Chondrocyte (in vitro differentiated cells): ENCODE measurements around the gene CARHSP1. TPM values are rescaled to one million over a fixed set of nuclear protein-coding genes. Genes with fewer than 3 reads are reported as not detected.

ENCODE experiments used
- DNase-seq: peaks from one replicate; pipeline ENCODE4 v3.0.0; 2021; ENCODE audit warnings: mixed read lengths, low spot score
- H3K27ac Mint-ChIP-seq: one replicate; pipeline ENCODE4 v1.8.0; 2021; ENCODE audit warnings: mild to moderate bottlenecking, moderate library complexity, mixed read lengths; ENCODE audit not compliant: unreplicated experiment
- H3K27me3 Mint-ChIP-seq: 2 replicates; pipeline ENCODE4 v1.8.0; 2021; ENCODE audit warnings: low read depth, mixed read lengths
- H3K36me3 Mint-ChIP-seq: 2 replicates; pipeline ENCODE4 v1.8.0; 2021; ENCODE audit warnings: low read depth, mixed read lengths
- H3K4me1 Mint-ChIP-seq: 2 replicates; pipeline ENCODE4 v1.8.0; 2021; ENCODE audit warnings: low read depth, mild to moderate bottlenecking, mixed read lengths
- H3K4me3 Mint-ChIP-seq: one replicate; pipeline ENCODE4 v1.8.0; 2021; ENCODE audit warnings: mild to moderate bottlenecking, moderate library complexity, mixed read lengths; ENCODE audit not compliant: unreplicated experiment
- H3K9me3 Mint-ChIP-seq: 2 replicates; pipeline ENCODE4 v1.8.0; 2021; ENCODE audit warnings: low read depth, mixed read lengths
- CTCF ChIP-seq: fragments of 200-600 bp; sonication (generic); IDR thresholded peaks from 2 replicates; pipeline ENCODE4 v1.5.0; 2021; ENCODE audit warnings: antibody characterized with exemption, mild to moderate bottlenecking, moderate library complexity
- total RNA-seq: library from RNA; stranded (reverse); gene quantifications from 3 replicates; pipeline ENCODE4 v1.2.1, GENCODE V29; 2021

CARHSP1 gene
- total RNA-seq, 1 donor from 2014 or later = 57.4 TPM

- Mint-ChIP-seq H3K27me3 (no peaks in the 10 kb centered on the region), H3K4me3 (no peak overlapping the region), H3K36me3 (peaks cover 31% of the 10 kb centered on the region), H3K27ac (peak overlapping the region; percentile 85), H3K4me1 (peaks cover 22% of the 10 kb centered on the region), H3K9me3 (no peaks in the 10 kb centered on the region)
- TF ChIP-seq CTCF = no peak
- peak; percentile 64 for DNase-seq
Observed at GRCh38 chr16:8850279-8850885, 18.4 kb downstream of the CARHSP1 start.

DNA sequence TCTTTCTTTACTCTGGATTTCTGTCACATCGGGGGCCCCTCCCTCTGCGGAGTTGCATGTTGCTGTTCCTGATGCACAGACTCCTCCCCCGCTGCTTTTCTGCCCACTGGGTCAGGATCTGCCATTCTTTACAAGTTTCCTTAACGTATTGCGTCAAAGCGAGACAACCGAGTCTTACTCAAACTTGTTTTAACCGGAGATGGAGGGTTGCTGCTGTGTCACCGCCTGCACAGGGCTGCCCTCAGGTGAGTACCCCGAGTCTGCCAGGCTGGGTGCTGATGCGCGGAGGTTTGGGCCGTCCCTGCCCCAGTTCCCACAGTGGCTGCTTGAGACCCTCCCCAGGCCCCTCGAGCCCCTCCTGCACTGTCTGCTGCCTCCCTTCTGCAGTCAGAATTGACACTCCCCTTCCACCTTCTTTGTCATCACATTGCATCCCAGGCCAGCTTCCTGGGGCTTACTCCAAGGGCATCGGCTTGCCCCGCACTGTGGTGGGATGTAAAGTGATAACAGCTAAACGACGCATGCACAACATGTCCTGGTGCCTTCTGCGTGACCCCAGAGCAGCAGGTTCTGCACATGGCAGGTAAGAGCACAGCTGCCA, 19.3 kb downstream of the CARHSP1 start:
- Mint-ChIP-seq H3K4me3 (no peak overlapping the region), H3K27me3 (no peaks in the 10 kb centered on the region), H3K4me1 (peaks cover 30% of the 10 kb centered on the region), H3K27ac (peak overlapping the region; percentile 81), H3K36me3 (peaks cover 26% of the 10 kb centered on the region), H3K9me3 (no peaks in the 10 kb centered on the region)
- no peak for TF ChIP-seq CTCF
- peak; percentile 87 for DNase-seq

- DNase-seq = peak; percentile 71
- TF ChIP-seq CTCF = no peak
- no peak overlapping the region for H3K4me3 Mint-ChIP-seq
- peak overlapping the region; percentile 81 for H3K27ac Mint-ChIP-seq
- H3K27me3 Mint-ChIP-seq = no peaks in the 10 kb centered on the region
- no peaks in the 10 kb centered on the region for H3K9me3 Mint-ChIP-seq
- H3K36me3 Mint-ChIP-seq = peaks cover 26% of the 10 kb centered on the region
- H3K4me1 Mint-ChIP-seq = peaks cover 30% of the 10 kb centered on the region
Observed at GRCh38 chr16:8848939-8849391, 19.8 kb downstream of the CARHSP1 start.

- H3K36me3 Mint-ChIP-seq = peaks cover 24% of the 10 kb centered on the region
Observed at GRCh38 chr16:8848231-8848938, 20.4 kb downstream of the CARHSP1 start.

More at GRCh38 chr16:8848231-8848938, 20.4 kb downstream of the CARHSP1 start:
- Mint-ChIP-seq H3K4me3 (no peak overlapping the region), H3K9me3 (no peaks in the 10 kb centered on the region), H3K27ac (no peak overlapping the region), H3K4me1 (peaks cover 34% of the 10 kb centered on the region), H3K27me3 (no peaks in the 10 kb centered on the region)
- TF ChIP-seq CTCF = no peak
- peak; percentile 86 for DNase-seq
